Type B pancreatic cell (in vitro differentiated cells): ENCODE measurements around the gene RPTOR. TPM values are rescaled to one million over a fixed set of nuclear protein-coding genes. Genes with fewer than 3 reads are reported as not detected.

ENCODE experiments used
- DNase-seq: peaks from one replicate; pipeline ENCODE4 v3.0.0; 2021; ENCODE audit warnings: mixed read lengths; ENCODE audit not compliant: unreplicated experiment; ENCODE audit errors: extremely low spot score
- H3K27ac Mint-ChIP-seq: 2 replicates; pipeline ENCODE4 v1.8.0; 2021; ENCODE audit warnings: mild to moderate bottlenecking, mixed read lengths
- H3K27me3 Mint-ChIP-seq: 2 replicates; pipeline ENCODE4 v1.8.0; 2021; ENCODE audit warnings: mixed read lengths
- H3K36me3 Mint-ChIP-seq: 2 replicates; pipeline ENCODE4 v1.8.0; 2021; ENCODE audit warnings: mixed read lengths
- H3K4me1 Mint-ChIP-seq: one replicate; pipeline ENCODE4 v1.8.0; 2021; ENCODE audit warnings: mixed read lengths; ENCODE audit not compliant: unreplicated experiment
- H3K4me3 Mint-ChIP-seq: 2 replicates; pipeline ENCODE4 v1.8.0; 2021; ENCODE audit warnings: mild to moderate bottlenecking, mixed read lengths
- H3K9me3 Mint-ChIP-seq: 2 replicates; pipeline ENCODE4 v1.8.0; 2021; ENCODE audit warnings: mixed read lengths
- CTCF ChIP-seq: fragments of 200-600 bp; sonication (generic); conservative IDR thresholded peaks from 2 replicates; pipeline ENCODE4 v1.5.0; 2021; ENCODE audit warnings: antibody characterized with exemption, mild to moderate bottlenecking
- total RNA-seq: library from RNA; stranded (reverse); gene quantifications from 2 replicates; pipeline ENCODE4 v1.2.1, GENCODE V29; 2021; ENCODE audit warnings: low replicate concordance

RPTOR gene
- total RNA-seq, 1 donor from 2014 or later, result 39.8 TPM

GRCh38 chr17:80650751-80651518 lies 106.3 kb downstream of the RPTOR start:
- H3K9me3 Mint-ChIP-seq, result peaks cover 11% of the 10 kb centered on the region
- H3K27me3 Mint-ChIP-seq, result no peaks in the 10 kb centered on the region
- H3K4me1 Mint-ChIP-seq, result peaks cover 27% of the 10 kb centered on the region
- TF ChIP-seq CTCF, result no peak
- no peak for DNase-seq
- peak overlapping the region; percentile 19 for H3K27ac Mint-ChIP-seq
- H3K4me3 Mint-ChIP-seq, result no peak overlapping the region
- H3K36me3 Mint-ChIP-seq, result peaks cover 19% of the 10 kb centered on the region

GRCh38 chr17:80652756-80653330 lies 108.2 kb downstream of the RPTOR start:
- Mint-ChIP-seq H3K27me3 (no peaks in the 10 kb centered on the region), H3K36me3 (peaks cover 24% of the 10 kb centered on the region), H3K4me3 (no peak overlapping the region), H3K4me1 (peaks cover 32% of the 10 kb centered on the region), H3K9me3 (peaks cover 11% of the 10 kb centered on the region), H3K27ac (no peak overlapping the region)
- no peak for DNase-seq
- TF ChIP-seq CTCF, result no peak

- Mint-ChIP-seq H3K27ac (no peak overlapping the region), H3K4me3 (no peak overlapping the region), H3K27me3 (no peaks in the 10 kb centered on the region), H3K4me1 (peaks cover 32% of the 10 kb centered on the region), H3K9me3 (peaks cover 11% of the 10 kb centered on the region), H3K36me3 (peaks cover 25% of the 10 kb centered on the region)
- TF ChIP-seq CTCF, result no peak
- no peak for DNase-seq
Observed at GRCh38 chr17:80653856-80654255, 109.2 kb downstream of the RPTOR start.

- DNase-seq, result no peak
- peaks cover 11% of the 10 kb centered on the region for H3K9me3 Mint-ChIP-seq
- peaks cover 19% of the 10 kb centered on the region for H3K4me1 Mint-ChIP-seq
- H3K4me3 Mint-ChIP-seq, result peak overlapping the region; percentile 20
- no peaks in the 10 kb centered on the region for H3K27me3 Mint-ChIP-seq
- no peak for TF ChIP-seq CTCF
- no peak overlapping the region for H3K27ac Mint-ChIP-seq
- peaks cover 19% of the 10 kb centered on the region for H3K36me3 Mint-ChIP-seq
Observed at GRCh38 chr17:80655608-80656007, 111.0 kb downstream of the RPTOR start.

GRCh38 chr17:80656590-80656989 lies 112.0 kb downstream of the RPTOR start:
- Mint-ChIP-seq H3K27me3 (no peaks in the 10 kb centered on the region), H3K27ac (no peak overlapping the region), H3K9me3 (peaks cover 5% of the 10 kb centered on the region), H3K4me1 (peaks cover 12% of the 10 kb centered on the region), H3K4me3 (no peak overlapping the region), H3K36me3 (peaks cover 13% of the 10 kb centered on the region)
- no peak for DNase-seq
- TF ChIP-seq CTCF, result no peak
